GM19023 (cell line): ENCODE results near the gene NOL3.
"Not testable (repeated sequence)": the region's sequence is repeated elsewhere in the genome, so short reads cannot be mapped to it uniquely, and the experiment has no call there.

Experiments used
- ATAC-seq: cut with Tn5 transposase; IDR thresholded peaks from one replicate; pipeline ENCODE4 v1.9.1; 2021; ENCODE audit warnings: mild to moderate bottlenecking, moderate library complexity; ENCODE audit not compliant: unreplicated experiment

Gene NOL3

DNA sequence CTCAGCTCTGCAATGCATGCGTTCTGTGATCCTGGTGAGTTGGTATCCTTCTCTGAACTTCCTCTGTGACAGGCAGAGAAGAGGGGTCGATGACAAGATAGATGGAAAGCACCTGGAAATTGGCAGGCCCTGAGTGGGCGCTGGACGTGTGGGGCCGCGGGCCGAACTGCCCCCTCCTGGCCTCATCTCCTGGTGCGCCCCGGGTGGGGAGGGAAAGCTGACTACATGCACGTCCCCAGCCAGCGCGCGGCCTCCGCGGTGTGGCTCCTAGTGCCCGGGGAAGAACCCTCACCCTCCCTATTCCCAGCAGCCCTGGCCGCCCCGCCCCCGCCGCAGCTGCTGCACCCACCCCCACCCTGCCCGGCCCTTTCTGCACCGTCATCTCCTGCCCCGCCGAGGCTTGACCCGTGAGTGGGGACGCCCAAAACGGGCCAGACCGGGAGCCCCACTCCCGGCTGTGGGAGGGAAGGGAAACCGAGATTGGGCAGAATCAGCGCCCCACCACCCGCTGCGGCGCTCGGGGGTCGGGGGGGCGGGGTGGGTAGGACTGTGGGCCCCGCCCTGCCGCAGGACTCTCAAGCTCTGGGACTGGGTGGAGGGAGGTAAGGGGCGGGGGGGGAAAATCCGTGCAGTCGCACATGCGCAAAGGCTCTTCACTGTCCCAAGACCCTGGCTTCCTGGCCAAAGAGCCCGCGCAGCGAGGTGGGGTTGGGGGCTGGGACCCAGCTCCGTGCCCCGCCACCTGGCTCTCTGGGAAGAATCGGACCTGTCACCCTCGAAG is at the start of gene NOL3:
TSS of gene NOL3 (plus strand) at position 371 of the 781 bp plus-strand sequence.
- peak; percentile 41 for ATAC-seq

DNA sequence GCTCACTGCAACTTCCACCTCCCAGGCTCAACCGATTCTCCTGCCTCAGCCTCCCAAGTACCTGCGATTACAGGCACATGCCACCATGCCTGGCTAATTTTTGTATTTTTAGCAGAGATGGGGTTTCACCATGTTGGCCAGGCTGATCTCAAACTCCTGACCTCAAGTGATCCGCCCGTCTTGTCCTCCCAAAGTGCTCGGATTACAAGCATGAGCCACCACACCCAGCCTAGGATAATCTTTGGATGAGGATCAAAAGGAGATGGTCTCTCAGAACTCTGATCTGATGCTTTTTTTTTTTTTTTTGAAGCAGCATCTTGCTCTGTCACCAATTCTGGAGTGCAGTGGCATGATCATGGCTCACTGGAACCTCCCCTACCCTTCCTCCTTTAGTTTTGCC is 47.5 kb upstream of the NOL3 start:
- ATAC-seq: not testable (repeated sequence)

DNA sequence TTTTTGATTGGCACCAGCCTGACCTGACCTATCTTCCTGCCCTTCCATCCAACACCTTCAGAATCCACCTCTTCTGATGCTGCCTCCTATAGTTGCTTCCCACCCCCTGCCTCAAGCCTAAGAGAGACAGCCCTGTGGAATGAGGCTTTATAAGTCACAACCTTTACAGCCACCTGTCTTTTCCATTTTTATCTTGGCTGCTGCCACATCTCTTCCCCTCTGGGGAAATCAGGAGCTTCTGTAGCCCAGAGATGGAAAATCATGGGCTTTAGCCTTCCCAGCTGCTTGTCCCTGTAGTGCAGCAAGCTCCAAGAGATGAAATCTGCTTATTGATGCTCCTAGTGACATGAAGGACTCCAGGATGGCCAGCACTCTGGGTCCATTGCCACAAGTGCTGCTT is 41.9 kb upstream of the NOL3 start:
- ATAC-seq: no peak

DNA sequence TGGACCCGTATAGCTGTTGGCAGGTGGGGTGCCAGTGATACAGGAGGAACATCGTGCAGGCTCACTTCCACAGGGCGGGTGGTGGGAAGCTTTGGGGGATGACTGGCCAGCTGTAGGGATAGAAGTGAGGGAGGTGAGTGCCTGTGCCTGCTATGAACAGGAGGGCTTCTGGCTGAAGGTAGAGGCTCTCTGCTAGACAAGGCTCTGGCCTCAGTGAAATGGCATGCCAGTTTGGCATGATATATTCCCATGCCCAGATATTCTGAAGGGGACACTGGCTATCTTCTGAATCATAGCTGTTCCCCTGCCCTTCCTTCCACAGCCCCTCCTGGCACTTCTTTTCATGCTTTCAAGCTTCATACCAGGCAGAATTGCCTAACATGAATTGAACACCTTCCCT is 41.5 kb upstream of the NOL3 start:
- no peak for ATAC-seq

GRCh38 chr16:67129422-67129821 is 40.9 kb upstream of the NOL3 start:
- ATAC-seq: no peak

DNA sequence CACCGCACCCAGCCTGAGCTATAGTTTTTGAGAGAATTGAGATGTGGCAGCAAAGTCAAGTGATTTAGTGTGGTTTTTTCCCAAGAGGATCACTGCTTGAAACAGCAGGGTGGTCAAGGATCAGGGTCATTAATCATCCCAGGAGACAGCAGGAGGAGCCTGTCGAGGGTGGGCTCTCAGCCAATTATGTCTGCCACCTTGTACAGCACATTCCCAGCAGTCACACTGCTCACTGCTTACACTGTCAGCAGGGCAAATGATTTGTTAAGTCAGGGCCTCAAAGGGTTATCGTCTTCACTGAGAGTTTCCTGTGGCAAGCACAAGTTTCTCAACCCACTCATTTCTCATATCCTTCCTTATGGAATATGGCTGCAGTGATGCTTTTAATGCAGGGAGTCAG is 32.7 kb upstream of the NOL3 start:
- no peak for ATAC-seq

DNA sequence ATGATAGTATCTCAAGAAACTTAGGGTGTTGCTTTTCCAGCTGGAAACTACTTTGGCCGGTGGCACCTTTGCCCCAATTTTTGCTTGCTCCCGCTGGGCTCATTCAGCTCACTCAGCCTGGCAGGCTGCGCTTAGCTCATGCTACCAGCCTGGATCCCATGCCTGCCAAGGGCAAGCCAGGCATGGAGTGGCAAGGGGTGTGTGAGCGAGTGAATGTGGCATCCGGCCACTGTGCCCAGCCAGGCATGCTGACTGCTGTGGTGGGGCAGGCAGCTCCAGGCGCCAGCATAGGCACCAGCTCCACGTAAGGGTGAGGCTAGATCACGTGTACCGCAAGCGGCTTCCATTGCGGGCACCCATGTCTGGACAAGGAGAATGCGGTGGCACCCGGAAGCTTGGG is 28.9 kb upstream of the NOL3 start:
- ATAC-seq: no peak

GRCh38 chr16:67142342-67142741 is 28.0 kb upstream of the NOL3 start:
- no peak for ATAC-seq

GRCh38 chr16:67144943-67145342 is 25.4 kb upstream of the NOL3 start:
- ATAC-seq: no peak

GRCh38 chr16:67145746-67146145 is 24.6 kb upstream of the NOL3 start:
- ATAC-seq: no peak

DNA sequence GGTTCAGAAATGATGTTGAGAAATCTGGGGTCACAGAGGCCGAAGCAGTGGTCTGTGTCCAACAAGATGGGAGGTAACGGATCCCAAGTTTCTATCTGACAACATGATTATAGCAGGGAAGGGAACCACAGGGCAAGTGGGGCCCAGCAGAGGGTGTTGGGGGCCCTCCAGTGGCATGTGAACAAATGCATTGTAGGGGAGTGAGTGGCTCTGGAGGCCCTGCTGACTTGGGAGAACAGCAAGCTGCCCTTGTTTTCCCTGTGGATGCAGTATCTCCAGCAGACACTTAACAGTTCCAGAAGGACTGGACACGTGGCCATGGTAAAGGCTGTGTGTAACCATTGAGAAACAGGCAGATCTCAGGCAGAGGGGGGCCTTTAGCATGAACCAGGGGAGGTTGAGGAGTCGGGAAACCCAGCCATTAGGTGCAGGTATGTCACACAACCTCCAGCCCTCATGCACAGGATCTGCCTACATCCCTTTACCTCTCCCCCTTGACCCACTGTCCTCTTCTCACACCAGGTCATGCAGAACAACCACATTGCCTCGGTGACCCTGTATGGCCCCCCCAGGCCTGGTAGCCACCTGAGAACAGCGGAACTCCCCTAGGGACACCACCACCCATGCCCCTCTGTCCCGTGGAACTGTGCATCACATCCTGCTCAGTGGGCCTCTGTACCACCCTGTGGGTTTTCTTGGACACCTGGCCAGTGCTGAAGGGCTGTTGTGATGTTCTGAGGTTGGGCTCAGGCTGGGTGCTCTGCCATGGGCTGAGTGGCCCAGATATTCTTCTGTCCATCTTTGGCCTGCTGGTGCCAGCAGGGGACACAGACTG is 23.6 kb upstream of the NOL3 start:
- ATAC-seq: no peak

DNA sequence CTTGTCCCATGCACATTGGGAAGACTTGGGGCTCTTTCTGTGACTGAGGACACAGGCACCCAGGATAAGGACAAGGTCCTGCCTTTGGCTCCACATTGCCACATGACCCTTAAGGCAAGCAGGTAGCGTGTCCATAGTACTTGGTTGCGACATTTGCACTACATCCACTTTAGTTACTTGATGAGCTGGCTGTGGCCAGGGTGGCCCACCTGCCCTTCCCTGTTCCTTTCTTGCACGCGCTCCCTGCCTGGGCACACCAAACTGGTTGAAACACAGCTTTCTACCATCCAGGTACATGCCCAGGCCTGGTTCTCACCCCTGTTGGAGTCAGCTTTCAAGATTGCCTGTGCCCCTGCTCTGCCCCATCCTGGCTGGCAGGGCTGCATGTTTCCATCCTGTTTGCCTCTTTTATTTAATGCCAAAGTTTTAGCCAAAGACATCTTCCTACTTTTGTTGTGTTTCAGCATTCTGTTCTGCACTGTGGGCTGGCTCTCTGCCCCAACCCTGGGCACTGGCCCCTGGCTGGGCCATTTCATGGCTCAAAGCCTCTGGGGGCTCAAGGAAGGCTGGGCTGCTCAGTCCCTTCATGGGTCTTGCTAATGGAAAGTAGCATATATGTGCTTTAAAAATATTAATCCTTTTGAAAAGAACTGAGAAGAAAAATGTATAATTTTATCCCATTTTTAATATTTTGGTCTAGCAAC is 22.7 kb upstream of the NOL3 start:
- no peak for ATAC-seq

DNA sequence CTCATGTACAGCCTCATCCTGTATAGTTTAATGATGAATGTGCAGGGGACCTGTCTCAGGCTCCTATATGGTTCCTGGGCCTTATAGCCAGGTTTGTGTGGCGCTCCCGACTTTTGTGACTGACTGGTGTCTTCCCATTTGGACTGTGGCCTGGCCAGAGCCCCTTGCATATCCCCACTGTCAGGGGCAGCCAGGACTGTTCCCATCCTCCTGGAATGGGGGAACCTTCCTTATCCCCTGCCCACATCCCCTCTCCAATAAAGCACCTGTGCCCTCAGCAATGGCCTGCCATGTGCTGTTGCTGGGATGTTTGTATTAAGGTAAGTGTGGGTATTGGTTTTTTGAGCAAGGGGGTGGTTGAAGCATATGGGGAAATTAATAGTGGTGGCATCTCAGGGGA is 22.1 kb upstream of the NOL3 start:
- no peak for ATAC-seq

- no peak for ATAC-seq
Measured at GRCh38 chr16:67148656-67149275, 21.6 kb upstream of the NOL3 start.

GRCh38 chr16:67149276-67150046 is 20.9 kb upstream of the NOL3 start:
- ATAC-seq: no peak

- ATAC-seq: peak; percentile 46
Measured at GRCh38 chr16:67150047-67150832, 20.1 kb upstream of the NOL3 start.

DNA sequence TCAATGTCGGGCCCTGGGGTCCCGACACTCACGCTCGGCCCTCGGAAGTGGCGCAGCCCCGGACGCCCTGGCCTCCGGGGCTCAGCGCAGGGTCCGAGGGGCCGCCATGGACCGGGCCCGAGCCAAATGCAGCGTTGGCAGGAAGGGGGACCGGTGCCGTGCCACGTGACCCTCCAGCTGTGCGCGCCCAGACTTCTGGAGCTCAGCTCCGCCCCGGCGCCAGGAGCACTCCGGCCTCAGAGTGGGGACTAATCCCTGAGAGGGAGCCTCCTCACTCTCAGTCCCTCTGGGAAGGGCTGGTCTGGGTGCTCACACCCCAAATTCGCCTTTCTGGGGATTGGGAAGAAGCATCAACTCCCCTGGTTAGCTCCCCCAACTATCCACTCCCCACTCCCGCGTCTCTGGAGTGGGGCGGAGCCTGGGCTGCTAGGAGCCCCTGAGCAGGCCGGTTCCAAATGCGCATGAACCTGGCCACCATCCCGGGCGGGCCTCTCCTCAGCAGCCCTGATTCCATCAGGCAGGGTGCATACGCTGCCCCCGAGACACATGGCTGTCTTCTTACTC is 19.4 kb upstream of the NOL3 start, which contains the start of gene B3GNT9:
TSS of gene B3GNT9 (minus strand) at position 166 of the 564 bp plus-strand sequence. CDS start 513 bp downstream, outside the sequence.
- peak; percentile 65 for ATAC-seq

GRCh38 chr16:67151431-67152097 is 18.8 kb upstream of the NOL3 start:
- ATAC-seq: no peak
